Activated CD8-positive, alpha-beta memory T cell treated with anti-CD3 and anti-CD28 coated beads for 1 hour (primary cell): ENCODE measurements around the gene ZDHHC3.

Experiments
- DNase-seq, 2 donors: peaks; one replicate each; pipeline ENCODE4 v3.0.0-alpha.2; 2020; ENCODE audit warnings: low read depth in 1 of 2; ENCODE audit errors: extremely low read depth in 1 of 2

ZDHHC3 gene

DNA sequence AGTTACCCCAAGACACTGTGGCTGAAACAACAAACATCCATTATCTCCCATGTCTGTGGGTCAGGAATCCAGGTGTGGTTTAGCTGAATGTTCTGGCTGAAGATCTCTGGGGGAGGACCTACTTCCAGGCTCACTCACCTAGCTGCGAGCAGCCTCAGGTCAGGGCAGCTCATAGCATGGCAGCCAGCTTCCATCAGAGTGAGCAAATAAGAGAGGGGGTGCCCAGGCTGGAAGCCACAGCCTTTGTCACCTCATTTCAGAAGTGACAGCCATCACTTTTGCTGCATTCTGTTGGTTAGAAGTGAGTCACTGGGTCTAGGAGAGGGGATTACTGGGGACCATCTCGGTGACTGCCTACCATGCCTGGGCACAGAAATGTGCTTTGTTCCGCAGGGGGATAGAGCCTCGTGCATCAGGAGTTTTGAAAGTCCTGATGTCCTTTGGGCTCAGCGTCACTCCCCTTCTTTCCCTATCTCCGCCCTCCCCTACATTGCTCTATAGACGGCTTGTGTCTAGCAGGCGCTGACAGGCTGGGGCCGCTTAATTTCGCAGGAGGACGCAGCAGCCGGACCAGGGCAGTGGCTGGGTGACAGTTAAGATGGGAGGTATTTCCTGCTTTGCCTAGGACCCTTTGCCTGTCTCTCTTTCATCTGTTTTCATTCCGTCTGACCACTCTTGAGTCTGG lies 76.1 kb downstream of the ZDHHC3 start:
- no peak for DNase-seq

DNA sequence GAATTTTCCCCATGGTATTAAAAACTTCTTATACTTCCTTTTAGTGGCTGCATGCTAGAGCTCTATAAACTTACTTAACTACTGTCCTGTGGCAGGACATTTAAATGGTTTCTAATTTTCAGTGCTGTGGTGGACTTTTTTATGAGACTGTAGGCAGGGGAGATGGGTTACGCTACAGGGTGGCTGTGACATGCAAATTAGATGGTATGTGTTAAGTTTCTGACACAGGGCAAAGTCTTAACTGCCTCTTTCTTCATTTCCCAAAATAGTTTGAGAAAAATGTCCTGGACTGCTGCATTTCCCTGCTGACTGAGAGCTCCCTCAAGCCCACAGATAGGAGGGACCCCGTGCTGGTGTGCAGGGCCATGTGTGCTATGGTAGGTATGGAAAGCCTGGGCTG lies 79.5 kb downstream of the ZDHHC3 start:
- no peak for DNase-seq

DNA sequence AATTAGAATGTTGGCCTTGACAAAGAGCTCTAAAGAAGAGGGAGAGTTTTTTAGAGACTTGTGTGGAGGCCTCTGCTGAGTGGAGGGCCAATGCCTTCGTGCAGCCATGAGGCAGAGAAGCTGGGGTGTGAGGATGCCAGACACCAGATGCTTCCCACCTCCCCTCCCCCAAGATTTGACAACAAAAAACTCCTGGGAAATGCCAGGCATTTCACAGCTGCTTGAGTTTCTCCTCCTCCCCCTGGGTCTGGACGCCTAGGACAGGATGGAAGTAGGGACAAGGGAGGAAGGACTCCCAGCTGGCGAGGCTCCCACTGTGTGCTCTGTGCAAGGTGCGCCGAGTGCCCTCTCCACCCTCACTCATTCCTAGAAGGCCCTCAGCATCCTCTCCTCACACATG lies 81.5 kb downstream of the ZDHHC3 start:
- no peak for DNase-seq

DNA sequence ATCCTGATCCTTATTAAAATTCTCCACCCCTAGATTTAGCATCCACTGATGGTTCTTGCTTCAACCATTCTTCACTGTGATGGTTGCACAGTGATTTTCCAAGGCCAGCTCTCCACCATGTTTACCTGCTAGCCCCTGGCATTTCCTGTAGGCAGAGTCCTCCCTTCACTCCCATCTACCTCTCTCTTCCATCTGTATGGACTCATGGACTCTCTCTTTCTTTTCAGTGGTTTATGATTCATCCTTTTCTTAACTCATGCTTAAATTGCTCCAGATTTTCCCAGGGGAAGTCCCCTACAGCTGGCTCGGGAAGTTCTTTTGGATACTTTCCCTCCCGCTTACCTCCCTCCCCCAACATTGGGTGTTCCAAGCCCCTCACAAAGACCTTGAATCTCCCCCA lies 82.9 kb downstream of the ZDHHC3 start:
- DNase-seq = no peak

DNA sequence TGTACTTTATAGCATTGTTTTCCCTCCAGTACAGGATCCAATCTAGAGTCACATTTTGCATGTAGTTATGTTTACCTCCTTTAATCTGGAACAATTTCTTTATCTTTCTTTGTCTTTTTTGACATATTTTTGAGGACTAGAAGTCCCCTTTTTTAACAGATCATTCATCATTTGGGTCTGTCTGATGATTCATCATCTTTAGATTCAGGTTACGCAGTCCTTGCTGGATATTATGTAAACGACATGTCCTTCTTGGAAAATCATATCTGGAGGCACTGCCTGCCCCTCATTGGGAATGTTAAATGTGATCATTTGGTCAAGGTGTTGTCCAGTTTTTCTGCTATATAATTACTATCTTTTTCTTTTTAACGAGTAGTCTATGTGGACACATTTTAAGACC lies 83.3 kb downstream of the ZDHHC3 start:
- DNase-seq = no peak

DNA sequence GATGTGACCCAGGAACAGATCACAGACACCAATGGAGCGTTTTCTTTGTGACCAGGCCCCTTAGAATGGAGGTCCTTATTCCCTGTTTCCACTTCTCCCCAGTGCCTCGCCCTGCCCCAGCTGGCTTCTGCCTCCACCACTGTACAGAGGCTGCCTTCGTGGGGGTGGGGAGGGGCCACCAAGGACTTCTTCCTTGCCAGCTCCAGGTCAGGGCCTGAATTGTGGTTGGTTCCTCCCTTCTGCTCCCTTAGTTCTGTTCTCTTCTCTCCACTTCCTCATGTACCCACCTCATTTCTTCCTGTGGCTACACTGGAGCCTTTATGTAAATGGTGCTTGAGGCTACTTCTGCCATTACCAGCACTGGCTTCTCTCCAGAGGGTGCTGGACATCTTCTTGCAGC lies 85.1 kb downstream of the ZDHHC3 start:
- DNase-seq = no peak

DNA sequence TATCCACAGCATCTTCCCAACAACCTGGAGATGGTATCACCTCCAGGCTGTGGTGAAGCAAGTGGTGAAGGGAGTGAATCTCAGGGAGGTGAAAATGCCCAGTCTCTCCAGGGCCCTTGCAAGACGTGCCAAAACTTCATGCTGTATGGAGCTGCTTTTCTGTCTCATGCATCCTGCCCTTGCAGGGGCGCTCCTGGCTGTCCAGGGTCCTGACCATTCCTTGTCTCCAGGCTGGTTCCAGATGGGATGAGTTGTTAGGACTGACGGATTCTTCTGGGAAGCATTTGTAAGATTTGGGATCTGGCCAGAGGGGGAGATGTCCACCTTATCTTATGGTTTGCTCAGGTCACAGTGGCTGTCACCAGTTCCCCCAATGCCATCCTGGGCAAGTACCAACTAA lies 85.7 kb downstream of the ZDHHC3 start:
- no peak for DNase-seq

DNA sequence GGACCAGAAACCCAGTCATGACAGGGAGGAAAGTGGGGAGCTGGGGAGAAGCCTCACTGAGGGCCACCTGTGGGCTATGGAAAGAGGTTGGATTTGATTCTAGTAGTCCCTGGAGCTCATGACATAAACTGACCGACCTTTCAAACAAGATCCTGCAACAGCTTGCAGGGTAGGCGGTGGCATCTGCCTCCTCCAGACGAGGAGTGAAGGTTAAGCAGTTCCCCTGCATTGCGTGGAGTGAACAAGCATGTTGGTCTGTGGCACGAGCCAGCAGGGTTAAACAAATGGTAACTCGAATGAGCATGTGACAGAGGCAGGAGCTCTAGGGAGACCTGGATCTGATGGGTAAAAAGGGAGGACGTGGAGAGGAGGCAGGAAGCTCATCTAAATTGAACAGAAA lies 88.9 kb downstream of the ZDHHC3 start:
- DNase-seq = no peak

DNA sequence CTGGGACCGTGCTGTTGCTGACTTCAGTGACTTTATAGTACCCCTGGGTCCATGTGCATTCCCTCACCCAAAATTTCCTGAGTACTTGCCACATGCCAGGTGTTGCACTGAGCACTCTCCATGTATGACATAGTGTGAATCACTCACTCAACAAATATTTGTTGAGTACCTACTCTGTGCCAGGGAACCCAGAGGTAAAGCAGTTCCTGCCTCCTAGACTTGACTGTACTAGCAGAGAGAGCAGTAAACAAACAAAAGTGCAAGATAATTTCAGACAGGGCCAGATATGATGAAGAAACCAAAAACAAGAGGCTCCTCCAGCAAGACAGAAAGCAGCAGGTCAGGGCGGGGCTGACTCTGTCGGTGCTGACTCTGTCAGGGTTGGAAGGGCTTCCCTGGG lies 89.4 kb downstream of the ZDHHC3 start:
- no peak for DNase-seq

DNA sequence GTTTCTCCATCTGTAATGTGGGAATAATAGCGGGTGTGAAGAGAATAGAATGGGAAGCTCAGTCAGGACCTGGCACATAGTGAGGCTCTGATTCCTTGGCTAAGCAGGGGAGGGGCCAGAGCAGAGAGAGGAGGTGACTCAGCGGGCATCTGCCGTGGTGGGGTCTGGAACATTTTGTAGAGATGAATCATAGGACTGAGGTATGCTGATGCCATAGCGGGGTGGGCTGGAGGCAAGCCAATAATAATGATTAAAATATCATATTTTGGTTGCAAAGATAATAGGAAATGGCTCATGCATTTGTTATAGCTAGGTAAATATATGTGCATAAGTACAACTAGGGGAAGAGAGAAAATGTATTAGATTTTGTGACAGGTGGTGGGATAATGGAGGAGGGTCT lies 90.4 kb downstream of the ZDHHC3 start:
- DNase-seq = no peak

DNA sequence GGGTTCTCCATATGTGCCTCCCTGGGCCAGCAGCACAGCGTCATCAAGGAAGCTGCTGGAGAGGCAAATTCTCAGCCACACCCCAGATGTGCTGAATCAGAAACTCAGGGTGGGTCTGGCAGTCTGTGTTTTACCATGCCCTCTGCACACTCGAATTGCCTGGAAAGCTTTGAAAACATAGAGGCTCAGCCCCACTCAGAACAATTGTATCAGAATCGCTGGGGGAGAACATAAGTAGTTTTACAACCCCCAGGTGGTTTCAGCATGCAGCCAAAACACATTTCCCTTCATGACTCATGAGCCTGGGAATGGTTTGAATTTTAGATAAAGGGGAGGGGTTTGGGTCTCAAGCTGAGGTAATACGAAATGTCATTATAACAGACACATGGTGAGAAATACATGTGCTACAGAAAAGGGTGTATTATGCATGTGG lies 92.0 kb downstream of the ZDHHC3 start:
- DNase-seq = no peak

DNA sequence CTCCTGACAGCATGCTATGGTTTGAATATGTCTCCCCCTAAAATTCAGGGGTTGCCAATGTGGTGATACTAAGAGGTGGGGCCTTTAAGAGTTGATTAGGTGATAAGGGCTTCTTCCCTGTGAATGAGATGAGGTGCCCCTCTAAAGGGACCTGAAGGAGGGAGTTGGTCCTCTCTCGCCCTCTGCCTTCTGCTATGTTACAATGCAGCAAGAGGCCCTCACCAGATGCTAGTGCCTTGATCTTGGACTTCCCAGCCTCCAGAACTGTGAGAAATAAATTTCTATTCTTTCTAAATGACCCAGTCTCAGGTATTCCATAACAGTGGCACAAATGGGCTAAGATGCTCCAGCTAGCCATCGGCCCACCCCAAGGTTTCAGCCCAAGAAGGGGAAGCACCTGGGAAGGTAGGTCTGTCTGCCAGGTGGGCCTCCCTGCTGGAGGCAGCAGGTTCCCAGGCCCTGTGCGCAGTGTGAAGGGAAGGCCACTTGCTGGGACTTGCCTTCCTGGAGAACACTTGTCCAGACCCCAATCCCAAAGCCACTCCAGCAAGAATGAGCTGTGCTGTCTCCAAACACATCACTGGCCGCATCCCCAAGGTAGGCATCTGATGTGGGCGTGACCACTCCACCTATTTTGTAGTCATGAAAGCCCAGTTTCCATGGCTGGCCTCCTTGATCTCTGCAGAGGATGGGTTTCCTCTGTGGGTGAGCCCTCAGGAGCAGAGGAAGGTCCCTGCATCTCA lies 92.6 kb downstream of the ZDHHC3 start:
- DNase-seq = no peak

DNA sequence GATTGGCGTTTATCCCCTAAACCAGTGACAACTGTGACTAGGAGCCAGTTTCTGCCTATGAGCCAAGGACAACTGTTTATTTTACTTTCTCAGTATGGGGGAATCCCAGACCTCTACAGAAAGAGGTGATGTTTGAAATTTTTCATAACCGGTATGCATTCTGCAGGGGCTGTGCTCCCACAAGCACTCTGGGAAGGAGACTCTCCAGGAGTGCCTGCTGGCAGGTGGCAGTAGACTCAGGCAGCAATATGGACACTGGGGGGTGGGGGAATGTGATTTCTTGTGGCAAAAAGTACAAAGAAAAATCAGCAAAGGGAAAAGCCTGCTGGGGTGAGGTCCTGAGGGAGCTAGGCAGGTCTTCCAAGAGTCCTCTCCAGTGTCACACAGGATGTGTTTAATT lies 95.7 kb downstream of the ZDHHC3 start:
- DNase-seq = no peak

DNA sequence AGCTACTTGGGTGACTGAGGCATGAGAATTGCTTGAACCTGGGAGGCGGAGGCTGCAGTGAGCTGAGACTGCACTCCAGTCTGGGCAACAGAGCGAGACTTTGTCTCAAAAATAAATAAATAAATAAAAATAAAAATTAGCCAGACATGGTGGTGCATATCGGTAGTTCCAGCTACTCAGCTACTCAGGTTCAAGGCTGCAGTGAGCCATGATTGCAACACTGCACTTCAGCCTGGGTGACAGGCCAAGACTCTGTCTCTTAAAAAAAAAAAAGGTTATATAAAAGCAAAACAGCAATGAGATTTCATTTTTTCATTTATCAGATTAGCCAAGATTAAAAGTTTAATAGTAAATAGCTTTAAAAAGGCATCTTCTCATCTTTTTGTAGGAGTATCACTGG lies 98.6 kb downstream of the ZDHHC3 start:
- no peak for DNase-seq

DNA sequence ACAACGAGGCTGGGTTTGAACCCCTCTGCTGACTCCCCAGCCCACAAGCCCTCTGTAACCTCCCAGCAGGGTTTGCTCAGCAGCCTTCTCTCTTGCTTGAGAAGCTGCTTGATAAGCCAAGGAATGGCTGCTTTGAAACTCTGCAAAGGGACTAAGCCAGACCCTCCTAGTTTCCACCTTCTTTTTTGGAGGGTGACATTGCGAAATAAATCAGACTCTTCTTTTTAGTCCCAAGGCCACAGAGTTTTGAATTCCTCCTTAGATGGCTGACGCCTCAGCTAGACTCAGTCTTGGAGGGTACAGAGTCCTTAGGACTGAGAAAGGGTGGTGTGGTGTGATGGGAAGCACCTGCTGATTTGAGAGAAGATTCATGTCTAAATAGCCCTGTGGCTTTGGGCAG lies 100.4 kb downstream of the ZDHHC3 start:
- DNase-seq = no peak
